NCI-H187 (cell line): ENCODE results near the gene ARHGAP4.
A peak's percentile ranks its signal among the peaks of the same experiment; 100 is the strongest.

ENCODE experiments used
- DNase-seq, 2 experiments: peaks; one replicate each; lab custom pipeline; 2025; lab: John Stamatoyannopoulos, UW

Gene ARHGAP4

DNA sequence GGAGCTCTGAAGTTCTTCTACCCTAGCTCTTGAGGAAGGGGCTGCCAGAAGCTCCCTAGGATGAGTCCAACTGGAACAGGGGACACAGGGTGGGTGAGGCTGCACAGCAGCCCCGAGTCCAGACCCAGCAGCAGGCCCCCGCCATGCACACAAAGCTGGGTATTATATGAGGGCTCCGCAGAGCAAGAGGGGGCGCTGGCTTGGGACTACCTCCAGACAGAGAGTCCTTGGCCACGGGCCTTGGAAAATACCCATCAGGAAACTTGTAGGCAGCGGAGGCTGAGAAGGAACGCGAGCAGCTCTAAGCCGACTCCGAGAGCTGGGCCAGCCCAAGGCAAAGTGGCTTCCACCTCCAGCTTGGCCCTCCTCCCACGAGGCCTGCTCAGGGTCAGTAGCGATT is 37.5 kb upstream of the ARHGAP4 start:
- no peak for DNase-seq

GRCh38 chrX:153961292-153961691 is 35.2 kb upstream of the ARHGAP4 start:
- DNase-seq, result no peak

DNA sequence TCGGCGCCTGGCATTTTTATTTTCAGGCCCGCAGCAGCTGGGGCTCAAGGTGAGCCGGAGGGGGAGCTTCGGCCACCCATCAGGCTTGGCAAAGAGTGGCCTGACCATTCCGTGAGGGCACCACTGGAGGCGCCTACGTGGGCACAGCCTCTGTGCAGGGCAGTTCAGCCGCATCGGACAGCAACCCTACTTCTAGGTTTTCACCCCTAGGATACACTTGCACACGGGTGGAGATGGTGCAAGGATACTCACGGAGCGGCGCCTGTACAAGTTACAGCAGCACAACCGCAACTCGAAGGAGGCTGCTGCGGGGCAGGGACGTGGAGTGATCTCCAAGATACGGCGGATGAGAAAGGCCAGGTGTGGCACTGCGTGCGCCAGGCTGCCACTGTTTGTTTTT is 34.7 kb upstream of the ARHGAP4 start:
- no peak for DNase-seq

- DNase-seq, result no peak
These were observed 34.0 kb upstream of the ARHGAP4 start for GRCh38 chrX:153960077-153960476.

DNA sequence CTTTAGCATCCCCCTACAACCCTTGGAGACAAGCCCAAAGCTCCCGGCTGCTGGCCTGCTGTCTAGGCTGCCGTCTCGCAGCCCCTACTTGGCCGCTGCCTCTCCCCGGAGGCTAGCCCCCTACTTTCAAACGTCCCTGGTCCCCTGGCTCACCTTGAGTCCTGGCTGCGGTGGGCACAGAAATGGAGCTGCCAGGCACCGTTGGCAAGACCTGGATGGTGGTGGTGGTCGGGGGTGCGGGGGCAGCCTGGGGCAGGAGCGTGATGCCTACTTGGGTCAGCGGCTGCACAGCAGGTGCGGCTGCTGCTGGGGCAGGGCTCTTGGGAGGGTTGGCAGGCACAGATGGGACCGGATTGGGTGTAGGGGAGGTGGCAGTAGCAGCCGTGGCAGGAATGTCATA is 33.6 kb upstream of the ARHGAP4 start:
- DNase-seq, result no peak

- DNase-seq, result no peak
These were observed 32.5 kb upstream of the ARHGAP4 start for GRCh38 chrX:153958605-153959004.

DNA sequence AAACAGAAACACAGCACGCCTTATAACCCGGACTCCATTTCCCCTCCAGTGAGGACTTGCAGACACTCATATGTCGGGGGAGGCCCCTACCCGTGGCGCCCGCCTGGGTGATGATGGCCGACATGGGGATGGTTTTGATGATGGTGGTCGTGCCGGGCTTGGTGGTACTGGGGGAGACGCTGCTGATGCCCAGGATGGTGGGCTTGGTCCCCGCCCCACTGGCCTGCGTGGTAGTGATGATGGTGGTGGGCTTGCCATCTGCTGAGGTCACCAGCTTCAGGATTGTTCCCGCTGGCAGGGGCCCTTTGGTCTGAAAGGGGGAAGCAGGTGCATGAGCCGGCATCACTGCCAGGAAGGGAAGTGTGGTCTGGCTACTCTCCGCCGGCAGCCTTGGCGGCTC is 31.2 kb upstream of the ARHGAP4 start:
- DNase-seq, result no peak

DNA sequence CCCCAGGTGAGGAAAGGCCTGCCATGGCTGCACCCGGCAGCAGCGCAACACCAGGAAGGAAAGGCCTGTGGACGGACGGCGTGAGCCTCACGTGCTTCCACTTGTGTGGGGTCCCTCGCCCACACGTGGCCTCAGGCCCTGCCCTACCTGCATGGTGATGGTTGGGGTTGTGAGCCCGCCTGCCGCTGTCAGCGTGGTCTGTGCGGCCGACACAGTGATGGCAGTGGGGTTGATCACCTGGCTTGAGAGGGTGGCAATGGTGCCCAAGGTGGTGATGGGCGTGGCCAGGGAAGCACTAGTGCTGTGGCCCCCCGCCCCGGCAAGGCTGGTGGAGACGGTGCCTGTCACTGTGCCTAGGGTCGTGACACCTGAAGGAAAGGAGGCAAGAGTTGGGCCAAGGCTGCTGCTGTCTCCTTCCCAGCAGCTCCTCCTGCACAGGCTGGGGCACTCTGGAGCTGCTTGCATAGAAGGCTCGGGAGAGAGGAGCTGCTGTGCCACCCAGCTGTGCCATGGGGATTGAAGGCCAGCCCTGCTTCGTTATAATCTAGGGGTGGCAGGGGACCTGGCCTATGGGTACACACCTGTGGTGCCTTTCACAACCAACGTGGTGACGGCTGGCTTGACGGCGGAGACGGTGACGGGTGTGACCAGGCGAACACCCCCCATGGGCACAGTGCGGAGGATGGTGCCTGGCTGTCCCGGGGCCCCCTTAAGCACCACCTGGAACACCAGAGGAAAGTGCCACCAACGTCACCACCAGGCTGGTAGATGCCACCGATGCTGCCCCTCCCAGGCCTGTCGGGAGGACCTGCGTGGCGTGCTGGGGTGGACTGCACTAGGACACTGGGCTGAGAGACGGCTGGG is 30.2 kb upstream of the ARHGAP4 start:
- no peak for DNase-seq

DNA sequence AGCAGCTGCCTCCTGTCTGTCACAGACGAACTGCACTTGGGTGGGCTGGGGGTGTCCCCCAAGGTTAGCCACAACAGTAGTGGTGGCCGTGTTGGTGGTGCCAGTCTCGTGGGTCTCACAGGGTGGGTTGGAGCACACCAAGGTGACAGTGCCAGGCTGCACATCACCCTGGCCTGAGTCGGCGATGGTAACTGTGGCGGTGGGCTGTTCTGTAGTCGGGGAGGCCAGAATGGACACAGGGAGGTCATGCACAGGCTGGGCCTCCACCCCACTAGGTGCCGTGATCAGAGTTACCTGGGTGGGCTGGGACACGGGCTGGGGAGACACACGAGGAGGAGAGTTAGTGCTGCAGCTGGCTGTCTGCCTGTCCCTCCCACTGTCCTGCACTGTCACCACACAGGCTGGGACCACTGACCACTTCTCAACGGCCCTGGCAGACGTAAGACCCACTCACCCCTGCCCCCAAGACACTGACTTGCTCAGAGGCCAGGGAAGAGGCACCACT is 29.2 kb upstream of the ARHGAP4 start:
- DNase-seq, result no peak

GRCh38 chrX:153954558-153955227 is 28.6 kb upstream of the ARHGAP4 start:
- no peak for DNase-seq

DNA sequence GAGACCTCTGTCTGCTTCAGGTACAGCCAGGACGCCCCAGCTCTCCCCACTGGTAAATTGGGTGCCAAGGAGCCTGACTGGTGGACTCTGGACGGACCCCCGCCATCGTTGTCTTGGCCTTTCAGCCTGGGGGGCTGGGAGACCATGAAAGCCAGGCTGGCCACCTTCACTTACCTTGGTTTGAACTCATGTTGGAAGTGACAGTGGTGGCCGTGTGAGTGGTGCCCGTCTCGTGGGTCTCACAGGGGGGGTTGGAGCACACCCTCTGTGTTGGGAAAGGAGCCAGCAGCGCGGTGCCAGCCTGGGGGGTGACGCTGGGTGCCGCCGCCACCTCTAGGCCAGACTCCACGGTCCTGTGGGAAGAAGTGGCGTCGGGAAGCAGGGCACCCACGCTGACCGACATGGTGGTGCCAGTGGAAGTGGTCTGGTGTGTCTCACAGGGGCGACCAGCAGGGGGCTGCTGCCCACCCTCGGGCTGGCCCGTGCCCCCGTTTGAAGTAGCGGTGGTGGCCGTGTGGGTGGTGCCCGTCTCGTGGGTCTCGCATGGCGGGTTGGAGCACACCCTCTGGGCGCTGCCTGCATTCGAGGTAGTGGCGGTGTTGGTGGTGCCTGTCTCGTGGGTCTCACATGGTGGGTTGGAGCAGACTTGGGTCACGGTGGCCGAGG is 28.0 kb upstream of the ARHGAP4 start:
- no peak for DNase-seq

DNA sequence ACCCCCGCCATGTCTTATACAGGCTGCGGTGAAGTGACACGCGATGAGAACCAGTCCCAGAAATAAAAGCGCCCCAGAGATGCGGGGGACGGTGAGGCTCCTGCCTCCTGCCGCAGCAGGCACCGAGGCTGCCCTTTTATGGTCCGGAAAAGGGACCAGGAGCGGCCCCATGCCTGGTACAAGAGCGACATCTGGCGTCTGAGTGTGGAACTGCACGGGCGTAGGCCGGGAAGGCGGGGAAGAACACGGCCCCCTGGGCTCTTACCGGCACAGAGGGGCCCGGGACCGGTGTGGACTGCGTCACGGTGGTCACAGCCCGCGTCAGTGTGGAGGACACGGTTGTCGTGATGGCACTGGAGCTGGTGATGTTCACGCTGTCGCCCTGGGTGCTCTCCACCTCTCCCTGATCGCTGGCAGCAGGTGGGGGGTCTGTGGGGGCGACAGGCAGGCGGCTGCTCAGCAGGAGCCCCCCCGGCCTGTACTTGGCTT is 27.3 kb upstream of the ARHGAP4 start:
- peak; percentile 24 to 28 for DNase-seq

DNA sequence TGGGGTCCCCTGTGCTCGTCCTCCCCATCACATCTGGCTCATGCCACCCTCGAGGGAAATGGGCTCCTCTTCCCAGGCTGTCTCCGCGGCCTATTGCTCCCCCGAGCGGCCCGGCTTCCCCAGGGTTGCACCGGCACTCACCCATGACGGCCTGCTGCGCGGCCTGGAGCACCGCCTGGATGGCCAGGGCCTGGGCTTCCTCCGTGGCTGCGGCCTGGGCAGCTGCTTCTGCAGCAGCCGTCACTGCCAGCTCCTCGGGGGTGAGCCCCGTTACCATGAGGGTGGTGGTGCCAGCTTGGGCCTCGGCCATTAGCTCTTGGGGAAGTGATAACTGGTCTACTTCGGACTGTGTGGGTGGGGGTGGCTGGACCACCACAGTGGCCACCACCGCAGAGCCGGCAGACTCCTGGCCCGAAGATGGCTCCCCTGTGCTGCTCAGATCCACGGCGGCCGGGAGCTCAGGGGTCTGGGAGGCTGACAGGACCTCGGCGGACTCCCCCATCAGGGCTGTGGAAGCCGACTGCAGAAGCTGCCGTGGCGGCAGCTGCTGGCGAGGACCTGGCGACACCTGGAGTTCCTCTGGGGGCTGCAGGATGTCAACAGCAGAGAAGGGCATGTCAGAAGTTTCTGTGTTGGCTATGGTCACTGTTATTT is 26.4 kb upstream of the ARHGAP4 start:
- no peak for DNase-seq

DNA sequence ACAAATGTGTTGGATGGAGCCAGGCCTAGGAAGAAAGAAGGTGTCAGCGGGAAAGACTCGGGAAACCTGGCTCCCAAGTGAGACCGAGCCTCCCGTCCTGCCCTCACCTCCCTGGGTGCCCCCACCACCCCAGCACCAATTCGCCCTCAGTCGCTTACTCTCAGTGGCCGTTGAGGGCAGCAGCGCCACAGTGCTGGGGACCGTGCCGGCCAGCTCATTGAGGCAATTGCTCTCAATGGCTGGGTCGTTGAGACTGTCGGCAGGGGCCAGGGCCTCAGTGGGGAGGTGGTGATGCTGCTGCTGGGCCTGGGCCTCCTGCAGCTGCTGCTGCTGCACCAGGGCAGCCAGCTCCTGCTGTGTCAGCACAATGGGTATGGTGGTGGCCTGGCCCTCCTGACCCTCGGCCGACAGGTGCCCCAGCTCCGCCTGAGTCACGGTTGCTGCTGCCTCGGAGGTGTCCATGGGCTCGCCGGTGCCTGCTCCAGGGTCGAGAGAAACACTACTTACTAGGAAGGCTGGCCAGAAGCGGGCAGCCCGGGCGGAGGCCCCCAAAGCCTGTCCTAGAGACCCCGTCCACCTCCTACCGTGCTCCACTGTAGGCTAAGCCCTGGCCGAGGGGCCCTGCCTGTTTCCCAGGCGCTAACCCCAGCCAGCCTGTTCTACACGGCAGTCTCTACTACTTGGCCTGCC is 25.8 kb upstream of the ARHGAP4 start:
- no peak for DNase-seq

DNA sequence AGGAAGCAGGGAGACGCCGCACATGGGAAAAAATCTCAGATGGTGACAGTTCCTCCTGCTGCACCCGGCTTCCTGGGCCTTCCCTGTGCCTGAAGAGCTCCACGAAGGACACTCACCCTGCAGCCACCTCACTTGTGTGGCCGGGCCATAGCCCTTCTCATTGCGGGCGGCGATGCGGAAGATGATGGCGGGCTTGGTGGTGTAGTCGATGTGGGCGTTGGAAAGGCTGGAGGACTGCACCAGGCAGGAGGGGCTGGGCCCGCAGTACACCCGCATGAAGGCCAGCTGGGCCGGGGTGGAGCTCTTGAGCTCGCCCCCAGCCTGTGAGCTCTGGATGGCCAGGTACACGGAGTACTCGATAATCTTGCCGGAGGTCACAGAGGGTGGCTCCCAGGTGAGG is 24.1 kb upstream of the ARHGAP4 start:
- DNase-seq, result no peak

- no peak for DNase-seq
These were observed 23.1 kb upstream of the ARHGAP4 start for GRCh38 chrX:153948847-153949805.

GRCh38 chrX:153948002-153948466 is 22.0 kb upstream of the ARHGAP4 start:
- no peak for DNase-seq

GRCh38 chrX:153947009-153947769 is 21.1 kb upstream of the ARHGAP4 start:
- peak; percentile 69 to 76 for DNase-seq
